GM04504 (cell line): ENCODE results near the gene TRPC6.
"Not testable (repeated sequence)": the region's sequence is repeated elsewhere in the genome, so short reads cannot be mapped to it uniquely, and the experiment has no call there.

Experiments
- DNase-seq: peaks from one replicate; pipeline ENCODE4 v3.0.0-alpha.2; 2012; ENCODE audit warnings: low read depth

The TRPC6 gene

GRCh38 chr11:101448881-101449442, 134.8 kb downstream of the TRPC6 start:
- no peak for DNase-seq

DNA sequence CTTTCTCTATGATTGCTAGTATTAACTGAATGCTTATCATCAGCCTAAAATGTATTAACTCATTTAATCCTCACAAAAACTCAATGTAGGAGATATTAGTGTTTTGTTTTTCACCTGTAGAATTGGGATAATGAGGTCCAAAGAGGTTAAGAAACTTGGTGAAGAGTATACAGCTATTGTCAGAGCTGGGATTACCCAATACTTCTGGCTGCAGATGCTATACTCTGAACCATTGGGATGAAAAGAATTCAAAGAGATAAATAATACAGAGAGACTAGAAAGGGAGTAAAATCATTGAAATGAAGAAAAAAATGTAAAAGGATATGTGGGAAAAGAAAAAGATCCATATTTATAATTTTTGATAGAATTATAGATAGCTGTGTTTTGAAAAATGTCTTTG, 137.1 kb downstream of the TRPC6 start:
- no peak for DNase-seq

- peak; percentile 49 for DNase-seq
Measured at GRCh38 chr11:101446238-101446637, 137.6 kb downstream of the TRPC6 start.

GRCh38 chr11:101445761-101446160, 138.0 kb downstream of the TRPC6 start:
- DNase-seq, result peak; percentile 33

DNA sequence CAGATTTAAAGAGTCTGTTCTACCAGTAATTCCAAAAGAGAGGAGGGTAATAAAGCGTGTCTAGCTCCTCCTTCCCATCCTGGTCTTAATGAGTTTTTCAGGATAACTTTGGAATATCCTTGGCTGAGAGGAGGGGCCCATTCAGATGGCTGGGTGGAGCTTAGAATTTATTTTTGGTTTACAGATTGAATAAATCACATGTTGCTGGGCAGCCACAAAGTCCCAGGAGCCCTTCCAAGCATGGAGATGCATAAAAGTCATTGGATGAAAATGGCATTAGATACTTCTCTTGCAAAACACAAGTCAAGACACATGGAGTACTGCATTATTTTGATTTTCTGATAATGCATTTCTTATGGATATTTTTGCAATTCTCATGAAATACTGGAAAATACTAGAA, 139.0 kb downstream of the TRPC6 start:
- no peak for DNase-seq

DNA sequence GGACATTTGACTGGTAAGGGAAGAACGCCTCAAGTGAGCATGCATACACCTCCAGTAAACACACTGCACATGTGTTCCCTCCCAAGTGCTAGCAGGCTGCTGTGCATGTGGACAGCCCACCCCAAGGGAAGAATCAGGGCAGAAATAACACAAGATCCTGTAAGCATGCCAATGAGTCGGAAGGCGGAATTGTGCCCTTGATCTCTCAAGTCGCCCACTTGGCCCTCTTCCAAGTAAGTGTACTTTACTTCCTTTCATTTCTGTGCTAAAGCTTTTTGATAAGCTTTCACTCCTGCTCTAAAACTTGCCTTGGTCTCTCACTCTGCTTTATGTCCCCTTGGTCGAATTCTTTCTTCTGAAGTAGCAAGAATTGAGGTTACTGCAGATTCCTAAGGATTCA, 139.6 kb downstream of the TRPC6 start:
- no peak for DNase-seq

- no peak for DNase-seq
Measured at GRCh38 chr11:101442936-101443521, 140.8 kb downstream of the TRPC6 start.

DNA sequence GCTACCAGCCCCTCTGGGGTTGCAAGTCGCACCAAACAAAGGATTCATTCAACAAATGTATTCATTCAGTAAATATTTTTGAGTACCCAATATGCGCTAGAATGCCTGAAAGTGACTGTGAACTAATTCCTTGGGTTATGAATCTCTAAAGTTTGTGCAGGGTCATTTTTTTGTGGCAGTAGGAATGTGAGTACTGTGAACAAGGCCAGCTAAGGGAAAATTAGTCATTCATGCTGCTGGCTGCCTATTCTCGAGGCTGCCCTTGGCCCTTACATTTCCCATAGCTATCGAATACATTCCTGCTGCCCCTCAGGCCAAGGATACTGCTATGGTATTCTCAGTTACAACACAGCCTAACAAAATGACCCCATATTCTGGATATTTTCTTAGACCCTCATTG, 141.6 kb downstream of the TRPC6 start:
- DNase-seq, result peak; percentile 54

DNA sequence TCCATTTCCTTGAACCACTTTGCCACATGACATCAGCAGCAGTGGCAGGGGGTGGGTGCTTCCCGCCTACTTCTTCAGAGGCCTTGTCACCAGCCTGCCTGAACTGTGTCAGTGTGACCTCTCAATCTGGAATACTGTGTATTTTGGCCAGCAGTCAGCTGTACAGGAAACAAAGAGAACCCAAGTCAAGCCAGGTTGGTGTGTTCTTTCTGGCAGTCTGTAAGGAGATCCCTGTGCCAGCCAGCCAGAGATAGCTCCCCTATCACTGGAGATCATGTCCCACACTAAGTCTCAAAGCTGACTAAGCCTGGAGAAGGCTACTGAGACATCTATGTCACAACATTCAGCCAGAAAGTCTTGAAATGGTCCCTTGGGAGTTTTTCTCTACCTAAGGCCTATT, 142.1 kb downstream of the TRPC6 start:
- DNase-seq, result no peak

- no peak for DNase-seq
Measured at GRCh38 chr11:101439488-101439887, 144.3 kb downstream of the TRPC6 start.

- not testable (repeated sequence) for DNase-seq
Measured at GRCh38 chr11:101438708-101439107, 145.1 kb downstream of the TRPC6 start.

DNA sequence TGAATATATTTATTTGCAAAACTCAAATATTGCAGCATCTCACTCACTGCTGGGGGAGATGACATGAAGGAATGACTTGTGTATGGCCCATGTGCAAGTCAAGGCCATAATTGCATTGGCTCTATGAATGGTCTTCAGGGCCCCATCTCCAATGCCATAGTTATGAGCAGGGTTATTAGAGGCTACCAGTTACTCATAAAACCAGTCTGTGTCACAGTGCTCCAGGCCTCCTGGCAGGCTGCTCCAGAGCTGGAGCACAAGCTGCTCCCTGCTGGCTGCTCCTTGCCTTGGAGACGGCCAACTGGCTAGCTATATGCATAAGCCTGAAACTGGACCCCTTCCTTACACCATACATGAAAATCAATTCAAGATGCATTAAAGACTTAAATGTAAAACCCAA, 145.7 kb downstream of the TRPC6 start:
- no peak for DNase-seq

DNA sequence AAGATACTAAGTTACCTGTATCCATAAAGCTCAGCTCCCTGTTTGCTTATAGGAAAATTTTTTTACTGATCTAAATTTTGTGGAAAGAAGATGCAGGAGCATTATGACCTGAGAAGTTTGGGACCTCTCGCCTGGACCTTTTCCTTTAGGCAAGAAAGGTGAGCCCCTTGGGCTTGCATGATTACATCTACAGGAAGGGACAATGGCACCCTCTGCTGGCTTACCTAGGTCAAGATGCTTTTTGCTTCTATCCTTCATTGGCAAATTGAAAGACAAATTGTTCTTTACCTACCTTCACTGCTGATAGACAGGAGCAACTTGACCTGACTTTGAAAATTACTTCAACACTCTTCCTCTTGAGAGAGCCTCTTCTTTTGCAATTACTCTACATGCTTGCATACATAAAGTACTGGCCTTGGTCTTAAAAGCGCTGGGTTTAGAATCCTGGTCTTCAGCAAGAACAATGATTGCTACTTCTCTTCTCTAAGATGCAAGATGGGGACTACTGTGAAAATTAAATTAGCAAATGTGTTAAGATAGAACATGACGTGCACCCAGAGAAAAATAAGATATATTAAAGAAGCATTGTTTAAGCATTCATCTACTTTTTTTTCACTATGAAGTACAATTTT, 147.2 kb downstream of the TRPC6 start:
- DNase-seq, result no peak

GRCh38 chr11:101435408-101435973, 148.3 kb downstream of the TRPC6 start:
- no peak for DNase-seq

DNA sequence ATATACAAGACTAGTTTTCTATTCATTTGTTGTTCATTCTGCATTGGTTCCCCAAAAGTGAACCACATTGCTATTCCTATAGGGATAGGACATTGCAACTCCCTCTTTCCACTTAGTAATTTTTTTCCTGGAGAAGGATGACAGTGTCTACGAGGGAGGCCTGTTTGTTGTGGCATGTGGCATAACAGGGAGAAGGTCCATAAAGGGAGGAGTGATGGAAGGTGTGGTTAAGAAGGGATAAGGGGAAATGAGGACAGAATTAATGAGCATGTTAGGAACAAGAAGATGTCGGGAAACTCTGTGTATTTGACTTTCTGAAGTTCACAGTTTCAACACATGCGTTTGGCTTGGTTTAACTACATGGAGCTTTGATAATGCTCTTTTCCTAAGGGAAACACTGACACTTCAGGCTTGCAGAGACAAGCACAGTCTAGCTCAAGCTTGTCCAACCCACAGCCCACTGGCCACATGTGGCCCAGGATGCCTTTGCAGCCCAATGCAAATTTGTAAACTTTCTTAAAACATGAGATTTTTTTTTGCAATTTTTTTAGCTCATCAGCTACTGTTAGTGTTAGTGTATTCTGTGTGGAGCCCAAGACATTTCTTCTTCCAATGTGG, 149.7 kb downstream of the TRPC6 start:
- no peak for DNase-seq

- DNase-seq, result no peak
Measured at GRCh38 chr11:101433151-101433550, 150.7 kb downstream of the TRPC6 start.

DNA sequence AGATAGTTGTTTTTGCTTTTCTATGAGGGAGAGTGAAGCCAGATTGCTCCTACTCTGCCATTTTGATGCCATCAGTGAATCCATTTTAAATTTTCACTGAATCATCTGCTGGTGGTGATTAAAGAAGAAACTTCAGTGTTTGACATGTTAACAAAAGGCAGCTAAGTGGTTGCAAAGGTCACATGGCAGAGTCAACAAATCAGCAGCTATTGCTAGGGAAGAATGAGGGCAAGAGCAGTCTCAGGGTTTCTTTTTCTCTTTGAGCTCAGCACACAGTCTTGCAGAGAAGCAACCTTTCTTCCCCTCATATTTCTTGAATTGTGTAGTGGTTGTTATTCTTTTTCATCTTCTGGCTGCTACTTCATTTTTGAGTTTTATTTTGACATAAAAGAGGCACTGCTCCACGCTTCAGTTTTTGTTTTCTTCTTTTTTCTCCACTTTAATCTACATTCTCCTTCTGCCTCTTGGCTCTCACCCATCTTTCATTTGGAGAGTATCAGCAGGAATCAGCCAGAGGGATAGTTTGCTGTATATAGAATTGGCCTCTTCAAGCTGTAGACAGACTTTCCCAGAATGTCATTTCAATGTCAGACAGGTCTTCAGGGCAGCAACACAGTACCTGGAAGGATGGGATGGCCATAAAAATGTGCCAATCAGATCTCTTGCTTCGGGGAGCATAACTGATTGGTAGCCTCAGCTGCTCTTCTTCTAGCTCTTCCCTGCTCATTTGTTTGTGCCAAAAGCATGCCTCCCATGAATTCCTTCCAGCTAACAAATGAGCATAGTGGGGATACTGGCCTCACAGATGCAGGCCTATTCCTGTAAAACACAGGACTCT, 153.9 kb downstream of the TRPC6 start:
- no peak for DNase-seq

DNA sequence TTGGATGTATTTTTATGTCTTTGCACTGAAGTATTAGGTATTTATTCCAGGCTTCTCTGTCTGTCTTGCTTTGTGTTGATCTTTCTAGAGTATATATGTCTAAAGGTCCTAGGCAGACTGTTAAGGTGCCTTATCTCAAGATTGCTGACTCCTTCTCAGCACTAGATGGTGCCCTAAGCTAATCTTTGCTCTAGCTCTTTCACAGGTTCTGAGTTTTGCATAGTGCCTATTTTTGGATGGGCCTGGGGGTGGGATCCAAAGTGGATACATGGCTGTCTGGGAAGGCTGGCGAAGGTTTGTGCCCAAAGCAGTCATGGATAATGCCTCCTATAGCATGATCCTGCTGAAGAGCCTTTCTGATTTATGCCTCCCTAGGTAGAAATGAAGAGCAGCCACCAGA, 154.9 kb downstream of the TRPC6 start:
- DNase-seq, result no peak

GRCh38 chr11:101407324-101407723, 176.5 kb downstream of the TRPC6 start:
- peak; percentile 13 for DNase-seq
